GM19438 (cell line): ENCODE data around the gene FAM13A.

ENCODE experiments used
- ATAC-seq: cut with Tn5 transposase; IDR thresholded peaks from one replicate; pipeline ENCODE4 v1.9.1; 2021; ENCODE audit warnings: low read depth; ENCODE audit not compliant: unreplicated experiment

The FAM13A gene

DNA sequence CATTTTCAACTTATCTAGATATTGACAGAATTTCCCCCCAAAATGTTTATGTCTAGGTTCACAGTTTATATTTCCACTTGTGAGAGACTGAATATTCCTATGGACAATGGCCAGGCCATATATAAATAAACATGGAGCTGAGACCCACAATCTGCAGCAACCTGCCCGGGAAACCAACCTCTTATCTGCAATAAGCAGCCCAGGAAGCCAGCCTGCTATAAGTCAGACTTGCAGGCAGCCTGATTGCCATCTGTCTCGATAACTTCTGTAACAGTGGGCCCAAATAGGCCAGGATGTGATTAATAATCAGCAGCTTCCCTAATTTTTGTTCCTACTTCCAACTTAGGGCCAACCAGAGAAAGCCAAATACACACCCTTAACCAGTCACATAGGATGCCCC is 354.2 kb downstream of the FAM13A start:
- ATAC-seq = no peak

- ATAC-seq = no peak
These were observed 358.5 kb downstream of the FAM13A start for GRCh38 chr4:88698519-88698918.

DNA sequence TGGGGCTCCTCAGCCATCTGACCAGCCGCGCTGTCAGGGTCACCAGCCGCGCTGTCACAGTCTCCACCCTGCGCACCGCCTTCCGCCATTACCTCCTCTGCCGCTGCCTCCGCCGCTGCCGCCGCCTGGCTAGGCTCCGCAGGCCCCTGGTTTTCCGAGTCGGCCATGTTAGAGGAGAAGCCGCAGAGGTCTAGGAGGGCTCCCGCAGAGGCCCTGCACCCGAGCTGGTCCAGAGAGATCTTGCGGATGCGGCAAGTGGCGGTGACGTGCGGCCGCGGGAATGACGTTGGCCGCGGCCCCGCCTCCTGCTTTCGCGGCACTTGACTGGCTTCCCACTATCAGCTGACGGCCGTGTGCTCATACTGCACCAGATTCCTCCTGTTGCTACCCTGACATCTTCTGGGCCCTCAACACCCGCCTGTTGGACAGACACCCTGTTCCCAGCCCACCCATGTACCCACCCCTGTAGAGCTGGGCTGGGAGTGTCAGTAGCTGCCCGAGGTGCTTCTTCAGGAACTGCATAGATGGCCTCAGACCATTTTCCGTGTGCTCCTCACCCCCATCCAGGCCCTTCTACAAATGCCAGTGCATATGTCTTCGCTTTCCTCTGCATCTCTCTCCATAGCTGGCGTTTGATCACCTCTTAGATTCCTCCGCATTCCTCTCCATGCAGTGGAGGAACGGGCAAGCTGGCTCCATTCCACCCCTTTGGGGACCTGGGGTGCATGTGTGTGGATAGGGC is 359.2 kb downstream of the FAM13A start, which contains the start of gene NAP1L5:
Gene NAP1L5, minus strand, starts transcription at position 242 of the 742 bp plus-strand sequence. Its CDS starts 75 bp downstream, at position 167.
- peak; percentile 90 for ATAC-seq

DNA sequence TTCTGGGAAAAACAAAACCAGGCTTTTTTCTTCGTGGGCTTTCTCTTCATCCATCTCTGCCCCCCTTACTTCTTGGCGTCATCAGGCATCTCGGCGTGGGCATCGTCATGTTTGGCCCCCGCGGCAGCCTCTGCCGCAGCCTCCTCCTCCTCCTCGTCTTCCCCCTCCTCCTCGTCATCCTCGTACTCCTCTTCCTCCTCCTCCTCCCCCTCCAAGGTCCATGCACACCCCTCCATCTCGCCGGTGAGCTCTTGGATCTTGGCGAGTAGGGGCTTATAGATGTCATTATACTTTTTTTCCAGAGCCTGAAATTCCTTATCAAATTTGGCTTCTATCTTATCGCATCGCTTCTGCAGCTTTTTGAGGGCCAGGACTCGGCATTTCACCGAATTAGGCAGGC is 359.8 kb downstream of the FAM13A start:
- no peak for ATAC-seq

DNA sequence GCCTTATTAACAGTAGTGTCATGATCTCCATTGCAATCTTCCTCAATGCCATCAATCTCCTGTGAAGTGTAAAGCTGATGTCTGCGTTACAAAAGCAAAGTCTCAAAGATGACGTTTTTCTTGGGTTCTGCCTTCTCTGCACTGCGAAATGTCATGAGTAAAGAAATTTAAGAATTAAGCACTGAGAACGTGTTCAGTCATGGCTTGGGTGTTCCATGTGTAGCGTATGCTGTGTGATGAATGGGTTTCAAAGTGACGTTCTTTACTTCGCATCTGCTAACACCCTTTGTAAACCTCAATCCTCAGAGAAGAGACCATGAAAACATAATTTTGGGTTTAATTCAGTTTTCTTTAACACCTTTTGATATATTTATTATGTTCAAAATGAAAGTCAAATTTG is 360.4 kb downstream of the FAM13A start:
- ATAC-seq = no peak

DNA sequence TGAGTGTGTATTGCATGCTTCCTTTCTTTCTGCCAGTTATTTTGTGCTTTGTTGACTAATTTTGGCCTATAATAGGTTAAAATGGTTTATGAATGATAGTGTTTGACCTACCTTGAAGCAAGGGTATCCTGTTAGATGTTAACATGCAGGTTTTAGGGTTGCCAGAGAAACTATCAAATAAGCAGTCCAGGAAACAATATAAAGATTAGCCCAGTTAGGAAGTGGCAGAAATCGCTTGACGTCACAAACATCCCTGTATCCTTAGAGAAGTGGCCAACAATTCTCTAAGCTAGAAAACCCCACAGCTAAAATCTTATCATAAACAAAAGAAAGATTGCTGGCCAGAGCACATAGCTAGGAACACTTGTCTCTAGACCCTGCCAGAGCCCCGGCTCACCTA is 363.2 kb downstream of the FAM13A start:
- no peak for ATAC-seq

- no peak for ATAC-seq
These were observed 366.6 kb downstream of the FAM13A start for GRCh38 chr4:88690355-88690754.

- ATAC-seq = no peak
These were observed 375.8 kb downstream of the FAM13A start for GRCh38 chr4:88681209-88681608.
